Stromal cell of bone marrow (primary cell): ENCODE data around the gene BRPF3.

Experiments used
- DNase-seq: peaks from one replicate; pipeline ENCODE4 v3.0.0-alpha.2; 2012; ENCODE audit warnings: low read depth

BRPF3 gene

DNA sequence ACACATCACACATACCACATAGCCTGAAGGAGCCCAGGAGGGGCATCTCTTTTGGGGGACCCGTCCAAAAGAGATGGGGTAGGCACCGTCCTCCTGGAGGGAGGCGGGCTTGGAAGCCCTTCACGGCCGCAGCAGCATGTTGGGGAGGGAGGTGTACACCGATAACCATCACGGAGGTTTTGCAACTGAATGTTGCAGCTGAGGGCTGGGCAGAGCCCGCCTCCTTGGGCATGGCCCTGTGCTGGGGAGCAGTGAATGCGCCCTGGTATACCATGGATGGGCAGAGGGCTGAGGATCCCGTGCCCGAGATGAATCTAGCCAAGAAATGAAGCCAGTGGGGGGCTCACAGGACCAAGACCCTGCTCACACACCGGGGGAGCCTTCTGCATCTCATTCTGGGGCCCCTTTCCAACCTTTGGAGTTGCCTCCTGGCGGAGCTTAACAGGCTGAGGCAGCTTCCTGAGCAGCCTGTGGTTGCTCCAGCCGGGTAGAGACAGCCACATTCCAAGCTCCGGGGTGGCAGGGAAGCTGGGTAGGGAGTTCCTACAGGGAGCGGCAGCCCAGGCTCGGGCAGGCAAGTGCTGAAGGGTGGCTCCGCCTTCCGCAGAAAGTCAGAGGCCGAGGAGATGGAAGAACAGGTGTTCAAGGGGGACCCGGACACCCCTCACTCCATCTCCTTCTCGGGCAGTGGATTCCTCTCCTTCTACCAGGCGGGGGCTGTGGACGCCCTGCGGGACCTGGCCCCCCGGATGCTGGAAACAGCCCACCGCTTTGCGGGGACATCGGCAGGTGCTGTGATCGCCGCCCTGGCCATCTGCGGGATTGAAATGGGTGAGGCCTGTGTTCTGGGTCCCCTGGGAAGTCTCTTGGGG is 73.5 kb downstream of the BRPF3 start, which contains the start of gene PNPLA1:
PNPLA1 (plus strand) TSS at position 227 of the 872 bp plus-strand sequence; CDS start at position 627, 400 bp downstream.
- no peak for DNase-seq

DNA sequence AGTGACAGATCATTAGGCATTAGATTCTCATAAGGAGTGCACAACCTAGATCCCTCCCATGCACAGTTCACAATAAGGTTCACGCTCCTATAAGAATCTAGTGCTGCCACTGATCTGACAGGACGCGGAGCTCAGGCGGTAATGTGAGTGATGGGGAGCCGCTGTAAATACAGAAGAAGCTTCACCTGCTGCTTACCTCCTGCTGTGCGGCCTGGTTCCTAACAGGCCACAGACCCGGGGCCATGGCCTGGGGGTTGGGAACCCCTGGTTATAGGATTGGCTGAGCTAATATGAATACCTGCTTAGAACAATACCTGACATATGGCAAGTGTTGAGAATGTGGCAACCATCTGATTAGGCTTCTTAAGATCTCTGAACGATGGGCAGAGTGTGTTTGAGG is 75.7 kb downstream of the BRPF3 start:
- no peak for DNase-seq

DNA sequence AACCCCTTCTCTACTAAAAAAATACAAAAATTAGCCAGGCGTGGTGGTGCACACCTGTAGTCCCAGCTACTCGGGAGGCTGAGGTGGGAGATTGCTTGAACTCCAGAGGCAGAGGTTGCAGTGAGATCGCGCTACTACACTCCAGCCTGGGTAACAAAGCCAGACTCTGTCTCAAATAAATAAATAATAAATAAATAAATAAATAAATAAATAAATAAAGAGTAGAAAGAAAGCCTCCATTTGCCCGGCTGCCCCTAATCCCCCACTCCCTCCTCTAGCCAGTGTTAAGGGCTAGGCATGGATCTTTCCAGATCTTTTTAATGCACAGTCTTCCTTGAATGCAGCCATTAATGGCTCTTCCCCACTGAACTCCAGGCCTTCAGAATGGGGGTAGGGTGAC is 76.5 kb downstream of the BRPF3 start:
- DNase-seq, result no peak

- no peak for DNase-seq
These were observed 77.4 kb downstream of the BRPF3 start for GRCh38 chr6:36273802-36274514.

DNA sequence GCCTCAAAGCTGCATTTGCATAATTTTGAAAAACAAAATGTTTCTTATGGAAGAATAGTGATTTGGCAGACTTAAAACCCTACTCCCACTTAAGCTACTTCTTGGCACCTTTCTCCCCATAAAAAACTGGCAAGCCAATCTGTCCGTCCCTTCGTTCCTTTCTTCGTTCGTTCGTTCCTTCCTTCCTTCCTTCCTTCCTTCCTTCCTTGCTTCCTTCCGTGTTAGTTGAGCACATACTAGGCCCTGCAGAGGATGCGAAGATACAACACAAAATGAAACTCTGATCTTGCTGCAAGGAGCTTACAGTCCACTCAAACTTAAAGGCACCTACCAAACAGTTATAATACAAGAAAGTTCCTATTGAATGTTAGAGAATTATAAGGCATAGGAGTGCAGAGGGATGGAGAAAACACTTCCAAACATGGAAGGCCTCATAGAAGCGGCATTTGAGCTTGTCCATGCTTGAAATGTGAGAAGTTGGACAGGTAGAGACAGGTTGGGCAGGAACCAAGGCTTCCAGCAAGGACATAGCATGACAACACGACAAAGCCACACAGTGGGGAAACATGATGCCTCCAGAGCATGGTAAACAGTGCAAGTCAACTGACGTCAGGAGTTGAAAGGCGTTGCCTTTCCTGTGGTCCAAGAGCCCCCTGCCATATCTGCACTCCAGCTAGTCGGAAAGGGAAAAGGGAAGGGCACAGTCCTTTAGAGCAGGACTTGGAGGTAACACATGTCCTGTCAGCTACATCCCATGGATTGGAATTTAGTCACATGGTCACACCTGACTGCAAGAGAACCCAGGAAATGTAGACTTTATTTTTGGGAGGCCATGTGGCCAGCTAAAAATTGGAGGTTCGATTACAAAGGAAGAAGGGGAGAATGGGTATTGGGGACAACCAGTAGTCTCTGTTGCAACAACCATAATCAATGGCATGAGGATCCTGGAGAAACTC is 80.3 kb downstream of the BRPF3 start:
- no peak for DNase-seq

DNA sequence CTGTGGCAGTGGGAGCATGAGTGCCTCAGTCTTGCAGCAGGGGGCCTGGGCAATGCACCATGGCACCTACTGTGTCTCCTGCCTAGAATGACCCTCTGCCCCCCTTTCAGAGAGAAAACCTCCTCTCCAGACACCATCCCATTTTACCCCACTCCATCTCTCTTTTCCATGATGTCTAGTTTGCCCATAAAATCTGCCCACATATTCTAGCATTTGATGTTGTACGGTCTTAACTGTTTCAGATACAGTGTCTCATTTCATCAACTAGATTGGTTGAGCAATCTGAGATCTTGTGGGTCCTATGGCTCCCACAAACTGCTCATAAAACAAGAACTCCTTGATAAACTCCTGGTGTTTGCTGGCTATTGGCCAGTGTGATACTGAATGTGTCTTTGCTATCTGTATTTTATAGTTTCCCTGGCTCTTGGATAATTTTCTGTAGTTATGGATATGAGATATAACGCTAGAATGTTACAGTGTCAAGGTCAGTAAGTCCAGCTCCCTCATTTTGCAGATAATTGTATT is 81.5 kb downstream of the BRPF3 start:
- no peak for DNase-seq

- no peak for DNase-seq
These were observed 83.9 kb downstream of the BRPF3 start for GRCh38 chr6:36280467-36280866.

DNA sequence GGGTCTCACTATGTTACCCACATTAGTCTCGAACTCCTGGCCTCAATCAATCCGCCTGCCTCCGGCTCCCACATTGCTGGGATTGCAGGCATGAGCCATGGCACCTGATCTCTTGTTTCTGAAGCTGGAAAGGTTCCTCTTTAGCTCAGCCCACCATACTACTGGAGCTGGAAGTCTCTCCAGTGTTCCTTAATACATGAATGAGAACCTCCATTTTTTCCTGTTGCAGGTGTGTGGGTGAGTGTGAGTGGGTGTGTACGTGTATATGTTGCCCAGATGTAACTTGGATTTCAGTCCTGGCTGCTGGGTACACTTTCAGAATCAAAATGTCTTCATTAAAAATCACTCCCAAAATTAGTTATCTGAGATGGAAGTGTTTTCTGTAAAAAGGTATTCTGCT is 84.4 kb downstream of the BRPF3 start:
- no peak for DNase-seq
